ENCODE results near the gene KIF5B.
"Not testable (repeated sequence)": the region's sequence is repeated elsewhere in the genome, so short reads cannot be mapped to it uniquely, and the experiment has no call there.

GRCh38 chr10:32053392-32053791, 2.8 kb downstream of the KIF5B start:
- TF ChIP-seq CREB1 (CRISPR knock-in tag; IDR thresholded peaks at IDR 0.05); SP1 (CRISPR knock-in tag; conservative IDR thresholded peaks at IDR 0.05); TEAD1 (CRISPR knock-in tag; IDR thresholded peaks at IDR 0.05): not testable (repeated sequence)
- TF ChIP-seq, protein P1, sequence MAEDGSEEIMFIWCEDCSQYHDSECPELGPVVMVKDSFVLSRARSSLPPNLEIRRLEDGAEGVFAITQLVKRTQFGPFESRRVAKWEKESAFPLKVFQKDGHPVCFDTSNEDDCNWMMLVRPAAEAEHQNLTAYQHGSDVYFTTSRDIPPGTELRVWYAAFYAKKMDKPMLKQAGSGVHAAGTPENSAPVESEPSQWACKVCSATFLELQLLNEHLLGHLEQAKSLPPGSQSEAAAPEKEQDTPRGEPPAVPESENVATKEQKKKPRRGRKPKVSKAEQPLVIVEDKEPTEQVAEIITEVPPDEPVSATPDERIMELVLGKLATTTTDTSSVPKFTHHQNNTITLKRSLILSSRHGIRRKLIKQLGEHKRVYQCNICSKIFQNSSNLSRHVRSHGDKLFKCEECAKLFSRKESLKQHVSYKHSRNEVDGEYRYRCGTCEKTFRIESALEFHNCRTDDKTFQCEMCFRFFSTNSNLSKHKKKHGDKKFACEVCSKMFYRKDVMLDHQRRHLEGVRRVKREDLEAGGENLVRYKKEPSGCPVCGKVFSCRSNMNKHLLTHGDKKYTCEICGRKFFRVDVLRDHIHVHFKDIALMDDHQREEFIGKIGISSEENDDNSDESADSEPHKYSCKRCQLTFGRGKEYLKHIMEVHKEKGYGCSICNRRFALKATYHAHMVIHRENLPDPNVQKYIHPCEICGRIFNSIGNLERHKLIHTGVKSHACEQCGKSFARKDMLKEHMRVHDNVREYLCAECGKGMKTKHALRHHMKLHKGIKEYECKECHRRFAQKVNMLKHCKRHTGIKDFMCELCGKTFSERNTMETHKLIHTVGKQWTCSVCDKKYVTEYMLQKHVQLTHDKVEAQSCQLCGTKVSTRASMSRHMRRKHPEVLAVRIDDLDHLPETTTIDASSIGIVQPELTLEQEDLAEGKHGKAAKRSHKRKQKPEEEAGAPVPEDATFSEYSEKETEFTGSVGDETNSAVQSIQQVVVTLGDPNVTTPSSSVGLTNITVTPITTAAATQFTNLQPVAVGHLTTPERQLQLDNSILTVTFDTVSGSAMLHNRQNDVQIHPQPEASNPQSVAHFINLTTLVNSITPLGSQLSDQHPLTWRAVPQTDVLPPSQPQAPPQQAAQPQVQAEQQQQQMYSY (CRISPR knock-in tag; IDR thresholded peaks at IDR 0.05), result not testable (repeated sequence)
- TF ChIP-seq, protein P2, sequence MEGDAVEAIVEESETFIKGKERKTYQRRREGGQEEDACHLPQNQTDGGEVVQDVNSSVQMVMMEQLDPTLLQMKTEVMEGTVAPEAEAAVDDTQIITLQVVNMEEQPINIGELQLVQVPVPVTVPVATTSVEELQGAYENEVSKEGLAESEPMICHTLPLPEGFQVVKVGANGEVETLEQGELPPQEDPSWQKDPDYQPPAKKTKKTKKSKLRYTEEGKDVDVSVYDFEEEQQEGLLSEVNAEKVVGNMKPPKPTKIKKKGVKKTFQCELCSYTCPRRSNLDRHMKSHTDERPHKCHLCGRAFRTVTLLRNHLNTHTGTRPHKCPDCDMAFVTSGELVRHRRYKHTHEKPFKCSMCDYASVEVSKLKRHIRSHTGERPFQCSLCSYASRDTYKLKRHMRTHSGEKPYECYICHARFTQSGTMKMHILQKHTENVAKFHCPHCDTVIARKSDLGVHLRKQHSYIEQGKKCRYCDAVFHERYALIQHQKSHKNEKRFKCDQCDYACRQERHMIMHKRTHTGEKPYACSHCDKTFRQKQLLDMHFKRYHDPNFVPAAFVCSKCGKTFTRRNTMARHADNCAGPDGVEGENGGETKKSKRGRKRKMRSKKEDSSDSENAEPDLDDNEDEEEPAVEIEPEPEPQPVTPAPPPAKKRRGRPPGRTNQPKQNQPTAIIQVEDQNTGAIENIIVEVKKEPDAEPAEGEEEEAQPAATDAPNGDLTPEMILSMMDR (IDR thresholded peaks at IDR 0.05), result not testable (repeated sequence)
